T1000 (cell line): ENCODE data around the gene USP8.
"Not testable (repeated sequence)": the region's sequence is repeated elsewhere in the genome, so short reads cannot be mapped to it uniquely, and the experiment has no call there.

ENCODE experiments used
- DNase-seq: peaks from one replicate; lab custom pipeline; 2025; ENCODE audit warnings: mixed read lengths; lab: John Stamatoyannopoulos, UW

USP8 gene

DNA sequence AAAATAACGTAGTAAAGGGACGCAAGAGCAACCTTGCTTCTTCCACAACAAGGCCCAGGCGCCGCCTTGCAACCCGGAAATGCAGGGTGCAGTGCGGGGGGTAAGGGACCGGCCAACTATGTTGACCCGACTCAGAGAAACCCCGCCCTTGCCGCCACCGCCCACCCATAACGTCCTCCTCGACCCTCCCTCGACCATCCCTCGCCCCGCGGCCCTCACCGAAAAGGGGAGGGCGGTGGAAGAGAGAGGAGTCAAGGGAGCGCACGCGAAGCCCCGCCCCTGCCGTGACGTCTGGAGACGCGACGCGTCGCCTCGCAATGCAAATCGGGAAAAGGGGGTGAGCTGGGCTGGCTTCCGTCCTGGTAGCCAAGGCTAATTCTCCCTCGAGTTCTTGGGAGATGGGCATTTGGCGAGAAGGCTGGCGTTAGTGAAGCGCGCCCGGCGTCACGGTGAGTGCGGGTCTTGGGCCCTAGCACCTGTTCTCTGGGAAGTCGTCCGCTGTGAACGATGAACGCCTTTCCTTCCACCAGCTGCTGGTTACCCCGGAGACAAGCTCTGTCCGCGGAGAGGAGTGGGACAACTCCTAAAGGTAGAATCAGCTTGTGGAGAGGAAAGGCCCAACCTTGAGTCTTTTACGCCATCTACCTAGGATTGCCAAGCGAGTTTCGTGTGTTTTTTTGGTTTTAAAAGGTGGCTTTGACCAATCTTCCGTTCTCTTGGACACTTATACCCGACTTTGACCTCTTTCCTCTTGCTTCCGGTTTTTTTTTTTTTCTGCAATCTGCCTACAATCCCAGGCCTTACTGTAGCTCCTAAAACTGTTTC is at the start of gene USP8:
Gene USP8, plus strand, starts transcription at position 340 of the 825 bp plus-strand sequence. CDS start 14,669 bp downstream, outside the sequence.
- peak; percentile 91 for DNase-seq

DNA sequence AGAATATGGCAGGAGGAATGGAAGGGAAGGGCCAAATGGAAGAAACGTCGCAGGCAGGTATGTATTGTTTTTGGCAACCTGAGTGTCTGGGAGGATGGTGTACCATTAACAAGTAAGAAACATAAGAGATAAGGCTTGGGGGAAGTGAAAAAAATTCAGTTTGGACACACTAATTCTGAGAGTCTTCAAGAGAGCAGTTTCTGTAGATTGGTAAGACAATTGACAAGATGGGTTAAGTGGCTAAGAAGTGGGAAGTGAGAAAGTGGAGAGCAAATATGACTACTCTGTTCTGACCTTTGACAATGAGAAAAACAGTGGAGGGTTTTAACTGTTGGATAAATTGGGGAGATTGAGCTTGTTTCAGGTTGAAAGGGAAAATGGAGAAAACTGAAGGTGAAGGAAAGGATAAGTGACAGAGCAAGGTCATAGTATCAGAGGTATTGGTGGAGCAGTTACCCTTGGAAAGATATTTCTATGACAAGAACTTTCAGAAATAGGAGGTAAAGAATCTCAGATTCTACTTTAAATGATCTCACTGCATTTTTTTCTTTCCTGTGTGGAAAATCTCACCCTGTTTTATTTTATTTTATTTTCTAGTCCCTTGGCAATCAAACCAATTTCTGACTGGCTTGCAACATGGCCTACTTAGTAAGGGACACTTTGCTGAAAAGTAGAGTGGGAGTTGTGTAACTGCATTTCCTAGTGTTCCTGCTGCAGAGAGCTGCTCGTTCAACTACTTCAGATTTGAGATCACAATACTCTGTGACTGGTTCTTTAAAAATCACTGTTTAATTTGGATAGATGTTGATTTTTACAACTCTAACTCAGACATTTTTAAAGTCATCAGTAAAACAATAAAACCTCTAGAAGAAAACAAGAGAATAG is 46.1 kb upstream of the USP8 start:
- no peak for DNase-seq

DNA sequence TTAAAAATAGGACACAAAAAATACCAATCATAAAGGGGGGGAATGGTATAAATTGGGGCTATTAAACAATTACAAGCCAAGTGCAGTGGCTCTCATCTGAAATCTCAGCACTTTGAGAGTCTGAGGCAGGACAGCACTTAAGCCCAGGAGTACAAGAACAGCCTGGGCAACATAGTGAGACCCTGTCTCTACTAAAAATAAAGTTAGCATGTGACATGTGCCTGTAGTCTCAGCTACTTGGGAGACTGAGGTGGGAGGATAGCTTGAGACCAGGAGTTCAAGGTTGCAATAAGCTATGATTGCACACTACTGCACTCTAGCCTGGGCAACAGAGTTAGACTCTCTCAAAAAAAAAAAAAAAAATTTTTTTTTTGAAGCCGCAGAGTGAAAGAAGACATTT is 45.4 kb upstream of the USP8 start:
- no peak for DNase-seq

DNA sequence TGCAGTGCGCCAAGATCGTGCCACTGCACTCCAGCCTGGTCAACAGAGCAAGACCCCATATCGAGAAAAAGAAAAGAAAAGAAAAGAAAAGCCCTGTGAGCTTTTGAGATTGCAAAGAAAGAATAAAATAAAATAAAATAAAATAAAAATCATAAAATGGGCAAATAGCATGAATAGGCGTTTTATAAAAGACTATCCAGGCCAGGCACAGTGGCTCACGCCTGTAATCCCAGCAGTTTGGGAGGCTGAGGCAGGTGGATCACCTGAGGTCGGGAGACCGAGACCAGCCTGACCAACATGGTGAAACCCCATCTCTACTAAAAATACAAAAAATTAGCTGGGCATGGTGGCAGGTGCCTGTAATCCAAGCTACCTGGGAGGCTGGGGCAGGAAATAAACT is 44.8 kb upstream of the USP8 start:
- DNase-seq: not testable (repeated sequence)

DNA sequence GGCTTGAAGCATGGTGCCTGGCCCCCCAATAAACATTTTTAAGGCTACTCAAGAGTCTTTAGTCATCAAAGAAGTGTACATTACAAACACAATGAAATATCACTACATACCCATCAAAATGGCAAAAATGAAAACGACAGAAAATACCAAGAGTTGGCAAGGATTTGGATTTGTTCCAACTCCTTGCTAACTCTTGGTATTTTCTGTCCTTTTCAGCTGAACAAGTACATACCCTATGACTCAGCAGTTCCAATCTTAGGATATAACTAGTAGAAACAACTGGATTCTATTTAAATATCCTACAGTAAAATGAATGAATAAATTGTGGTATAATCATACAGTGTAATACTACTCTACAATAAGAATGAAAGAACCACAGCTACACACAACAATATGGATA is 44.1 kb upstream of the USP8 start:
- DNase-seq: no peak

DNA sequence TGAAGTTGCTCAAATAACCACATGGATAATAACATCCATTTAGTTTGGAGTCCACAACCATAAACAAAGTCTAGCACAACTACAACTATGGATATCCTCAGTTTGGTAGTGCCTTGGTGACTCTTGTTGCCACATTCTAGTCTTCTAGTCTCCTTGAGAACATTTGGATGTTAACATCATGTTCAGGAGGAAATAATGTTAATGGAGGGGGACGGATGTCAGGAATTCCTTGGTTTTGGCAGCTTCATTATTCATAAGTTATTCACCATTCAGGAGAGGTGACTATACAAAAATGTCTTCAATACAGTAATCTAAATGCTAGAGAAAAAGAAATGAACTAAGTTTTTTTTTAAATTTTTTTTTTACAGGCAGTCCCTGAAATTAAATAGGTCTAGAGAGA is 42.8 kb upstream of the USP8 start:
- DNase-seq: no peak

DNA sequence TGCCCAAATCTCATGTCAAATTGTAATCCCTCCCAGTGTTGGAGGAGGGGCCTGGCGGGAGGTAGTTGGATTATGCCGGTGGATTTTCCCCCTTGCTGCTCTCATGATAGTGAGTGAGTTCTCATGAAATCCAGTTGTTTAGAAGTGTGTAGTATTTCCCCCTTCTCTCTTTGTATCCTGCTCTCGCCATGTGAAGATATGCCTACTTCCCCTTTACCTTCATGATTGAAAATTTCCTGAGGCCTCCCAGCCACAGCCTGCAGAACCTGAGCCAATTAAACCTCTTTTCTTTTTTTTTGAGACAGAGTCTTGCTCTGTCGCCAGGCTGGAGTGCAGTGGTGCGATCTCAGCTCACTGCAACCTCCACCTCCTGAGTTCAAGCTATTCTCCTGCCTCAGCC is 41.8 kb upstream of the USP8 start:
- DNase-seq: not testable (repeated sequence)

DNA sequence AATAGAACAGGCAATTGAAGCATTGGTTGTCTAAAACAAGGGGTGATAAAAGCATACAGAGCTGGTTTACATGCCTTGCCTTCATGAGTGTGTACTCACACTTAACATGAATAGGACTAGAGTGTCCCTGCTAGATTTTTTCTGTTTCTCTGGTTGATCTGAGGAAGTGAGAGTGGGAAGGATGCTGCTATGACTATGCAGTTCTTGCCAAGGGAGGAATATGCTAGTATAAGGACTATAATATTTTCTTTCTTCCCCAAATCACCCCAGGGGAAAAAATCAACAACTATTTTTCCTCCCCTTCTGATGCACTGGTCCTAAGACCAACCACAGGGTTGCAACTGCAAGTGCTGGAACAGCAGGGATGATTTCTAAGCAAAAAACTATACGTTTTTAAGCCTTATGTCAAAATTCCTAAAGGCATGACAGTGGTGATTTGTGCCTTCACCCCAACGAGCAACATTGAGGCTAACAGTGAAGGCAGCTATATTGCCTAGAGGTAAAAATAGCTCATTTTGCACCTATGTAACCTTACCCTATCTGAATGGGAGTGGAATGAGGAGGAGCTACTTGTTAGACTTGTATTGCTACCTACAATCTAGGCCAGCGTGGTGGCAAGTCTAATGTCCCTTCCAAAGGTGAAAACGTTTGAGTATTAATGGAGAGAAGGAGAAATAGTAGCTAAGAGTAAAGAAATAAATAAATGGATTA is 33.5 kb upstream of the USP8 start:
- no peak for DNase-seq

DNA sequence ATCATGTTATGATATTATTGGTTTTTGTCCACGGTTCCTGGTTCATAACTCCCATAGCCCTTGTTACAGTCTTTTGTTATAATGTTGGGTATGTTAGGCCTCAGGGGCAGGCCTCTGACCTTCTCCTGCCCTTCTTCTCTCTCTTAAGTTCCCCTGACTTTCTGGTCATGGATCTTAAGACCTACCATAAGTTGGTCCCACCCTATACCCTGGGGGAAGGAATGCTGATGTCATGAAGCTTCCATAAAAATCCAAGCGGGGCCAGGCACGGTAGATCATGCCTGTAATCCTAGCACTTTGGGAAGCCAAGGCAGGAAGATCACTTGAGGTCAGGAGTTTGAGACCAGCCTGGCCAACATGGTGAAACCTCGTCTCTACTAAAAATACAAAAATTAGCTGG is 32.6 kb upstream of the USP8 start:
- not testable (repeated sequence) for DNase-seq

DNA sequence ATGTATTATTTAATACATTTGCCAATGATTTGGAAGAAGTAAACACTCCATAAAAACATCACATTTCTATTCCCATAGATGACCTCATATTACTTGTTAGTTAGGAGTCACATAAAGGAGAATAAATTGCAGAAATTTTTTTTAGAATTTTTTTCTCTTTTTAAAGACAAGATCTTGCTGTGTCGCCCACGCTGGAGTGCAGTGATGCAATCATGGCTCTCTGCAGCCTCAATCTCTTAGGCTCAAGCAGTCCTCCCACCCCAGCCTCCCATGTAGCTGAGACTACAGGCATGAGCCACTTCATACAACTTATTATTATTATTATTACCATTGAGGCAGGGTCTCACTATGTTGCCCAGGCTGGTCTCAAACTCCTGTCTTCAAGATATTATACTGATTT is 12.3 kb upstream of the USP8 start:
- DNase-seq: no peak

DNA sequence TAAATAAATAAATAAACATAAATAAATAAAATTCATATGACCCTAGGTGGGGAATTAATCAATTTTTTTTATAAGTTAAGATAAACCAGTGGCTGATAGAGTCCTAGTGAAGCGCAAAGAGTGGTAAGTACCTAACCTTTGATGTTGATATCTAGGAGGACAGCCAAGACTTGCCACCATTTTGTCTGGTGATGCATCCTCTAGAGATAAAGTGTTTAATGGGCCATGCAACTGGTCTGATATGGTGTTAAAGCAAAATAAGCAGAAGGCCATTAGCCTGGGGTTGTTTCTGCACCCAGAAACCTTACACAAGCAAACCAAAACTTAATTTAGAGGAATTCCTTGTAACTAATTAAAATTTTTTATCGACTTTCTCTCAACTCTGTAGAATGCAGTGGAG is 9.6 kb upstream of the USP8 start:
- DNase-seq: no peak

DNA sequence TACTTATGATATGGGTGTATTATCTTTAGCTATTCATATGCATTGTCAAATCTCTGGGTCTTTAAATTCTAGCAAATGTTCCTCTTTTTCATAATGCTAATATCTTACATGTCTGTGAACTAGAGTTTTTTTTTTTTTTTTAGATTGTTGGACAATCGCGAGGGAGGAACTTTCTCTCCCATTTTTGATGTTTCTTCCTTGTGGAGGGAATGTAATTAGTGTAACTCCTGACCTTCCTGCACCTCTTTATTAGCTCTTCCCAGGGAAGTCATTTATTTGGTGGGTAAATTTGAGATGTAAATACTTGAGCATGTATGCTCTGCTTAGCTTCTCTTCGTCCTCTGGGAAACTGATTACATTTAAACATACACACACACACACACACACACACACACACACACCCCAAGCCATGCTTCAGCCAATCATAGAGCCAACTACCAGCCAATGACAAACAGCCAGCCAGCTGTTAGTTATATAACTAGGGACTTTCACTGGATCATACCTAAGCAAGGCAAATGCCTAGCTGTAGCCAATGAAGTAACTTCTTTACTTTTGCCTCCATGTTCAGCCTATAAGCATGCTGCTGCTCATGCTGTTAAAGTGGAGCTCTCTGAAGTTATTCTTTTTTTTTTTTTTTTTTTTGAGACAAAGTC is 8.3 kb upstream of the USP8 start:
- no peak for DNase-seq

DNA sequence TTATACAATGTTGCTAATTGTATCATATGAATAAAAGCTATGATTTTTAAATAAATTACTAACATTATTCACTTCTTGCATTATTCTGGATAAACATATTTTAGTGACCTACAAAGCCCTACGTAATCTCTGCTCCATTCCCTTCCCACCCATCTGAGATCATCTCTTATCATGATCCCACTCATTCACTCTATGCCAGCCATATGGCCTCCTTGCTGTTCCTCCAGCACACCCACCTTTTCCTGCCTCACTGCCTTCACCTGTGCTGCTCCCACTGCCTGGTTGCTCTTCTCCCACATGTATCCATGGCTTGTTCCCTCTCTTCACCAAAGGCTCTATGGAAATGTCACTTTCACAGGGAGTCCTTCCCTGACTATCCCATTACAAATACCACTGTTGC is 7.3 kb upstream of the USP8 start:
- no peak for DNase-seq

DNA sequence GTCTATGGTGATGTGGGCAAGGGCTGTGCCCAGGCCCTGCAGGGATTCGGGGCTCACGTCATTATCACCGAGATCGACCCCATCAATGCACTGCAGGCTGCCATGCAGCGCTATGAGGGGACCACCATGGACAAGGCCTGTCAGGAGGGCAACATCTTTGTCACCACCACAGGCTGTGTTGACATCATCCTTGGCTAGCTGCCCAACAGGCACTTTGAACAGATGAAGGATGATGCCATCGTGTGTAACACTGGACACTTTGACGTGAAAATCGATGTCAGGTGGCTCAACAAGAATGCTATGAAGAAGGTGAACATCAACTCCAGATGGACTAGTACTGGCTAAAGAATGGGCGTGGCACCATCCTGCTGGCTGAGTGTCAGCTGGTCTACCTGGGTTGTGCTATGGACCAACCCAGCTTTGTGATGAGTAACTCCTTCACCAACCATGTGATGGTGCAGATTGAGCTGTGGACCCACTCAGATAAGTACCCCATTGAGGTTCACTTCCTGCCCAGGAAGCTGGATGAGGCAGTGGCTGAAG is 6.1 kb upstream of the USP8 start:
- DNase-seq: peak; percentile 1

DNA sequence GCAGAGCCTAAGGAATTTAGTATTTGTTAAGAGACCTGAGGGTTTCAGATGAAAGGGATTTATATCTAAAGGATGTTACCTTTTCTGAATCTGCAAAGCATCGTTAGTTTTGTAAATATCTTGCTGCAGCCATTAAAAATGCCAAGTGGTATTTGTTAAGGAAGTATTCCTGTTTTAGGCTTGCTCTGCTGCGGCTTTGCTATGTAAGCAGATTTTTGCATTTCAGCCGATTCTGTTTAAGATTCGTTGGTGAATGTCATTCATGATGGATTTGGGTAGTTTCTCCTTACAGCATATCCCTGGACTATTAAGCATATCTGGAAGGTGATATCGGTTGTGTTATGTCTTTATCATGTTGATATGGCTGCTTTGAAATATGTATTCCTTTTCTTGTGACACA is 1.0 kb downstream of the USP8 start:
- DNase-seq: no peak

DNA sequence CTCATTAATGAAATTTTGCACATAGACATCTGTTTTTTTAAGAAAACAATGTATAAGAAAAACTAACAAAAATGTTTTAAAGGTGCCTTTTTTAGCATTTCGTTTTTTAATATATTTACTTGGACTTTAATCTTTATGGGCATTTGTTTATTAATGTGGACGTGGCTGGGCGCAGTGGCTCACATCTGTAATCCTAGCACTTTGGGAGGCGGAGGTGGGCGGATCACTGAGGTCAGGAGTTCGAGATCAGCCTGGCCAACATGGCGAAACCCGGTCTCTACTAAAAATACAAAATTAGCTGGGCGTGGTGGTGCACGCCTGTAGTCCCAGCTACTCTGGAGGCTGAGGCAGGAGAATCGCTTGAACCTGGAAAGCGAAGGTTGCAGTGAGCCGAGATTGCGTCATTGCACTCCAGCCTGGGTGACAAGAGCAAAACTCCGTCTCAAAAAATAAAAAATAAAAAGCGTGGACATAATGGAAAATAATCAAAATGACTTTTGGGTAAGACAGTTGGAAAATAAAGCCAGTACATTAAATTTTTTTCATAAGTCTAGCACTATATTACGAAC is 1.6 kb downstream of the USP8 start:
- DNase-seq: not testable (repeated sequence)

DNA sequence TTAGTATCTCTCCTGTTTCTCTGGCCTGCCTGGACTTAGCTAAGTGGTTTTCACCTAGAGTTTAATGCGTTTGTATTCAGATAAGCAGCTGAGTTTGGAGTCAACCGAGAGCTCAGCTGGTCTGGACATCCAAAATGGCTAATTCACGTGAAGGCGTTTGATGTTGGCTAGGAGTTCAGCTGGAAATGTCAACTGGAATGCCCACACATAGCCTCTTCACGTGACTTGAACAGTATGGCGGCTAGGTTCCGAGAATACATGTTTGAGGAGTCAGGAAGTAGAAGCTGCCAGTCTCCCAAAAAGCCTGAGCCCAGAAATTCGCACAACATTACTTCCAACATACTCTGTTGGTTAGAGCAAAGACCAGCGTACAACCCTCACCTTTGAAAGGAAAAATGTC is 2.2 kb downstream of the USP8 start:
- DNase-seq: no peak

DNA sequence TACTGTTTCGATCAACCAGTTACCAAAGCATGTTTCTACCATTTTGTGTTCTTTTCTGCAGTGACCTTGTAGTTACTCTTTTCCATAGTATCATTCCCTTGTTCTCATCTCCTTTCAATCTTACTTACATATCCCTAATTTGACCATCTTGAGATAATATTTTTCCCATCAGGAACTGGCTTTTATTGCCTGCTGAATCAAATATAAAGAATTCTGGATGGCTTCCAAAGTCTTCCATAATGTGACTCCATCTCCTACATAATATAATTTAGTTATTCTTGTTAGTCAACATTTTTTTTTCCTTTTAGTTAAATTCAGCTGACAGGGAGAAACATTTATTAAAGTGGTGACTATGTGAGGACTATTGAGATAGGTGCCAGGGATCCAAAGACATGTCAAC is 7.0 kb downstream of the USP8 start:
- no peak for DNase-seq

DNA sequence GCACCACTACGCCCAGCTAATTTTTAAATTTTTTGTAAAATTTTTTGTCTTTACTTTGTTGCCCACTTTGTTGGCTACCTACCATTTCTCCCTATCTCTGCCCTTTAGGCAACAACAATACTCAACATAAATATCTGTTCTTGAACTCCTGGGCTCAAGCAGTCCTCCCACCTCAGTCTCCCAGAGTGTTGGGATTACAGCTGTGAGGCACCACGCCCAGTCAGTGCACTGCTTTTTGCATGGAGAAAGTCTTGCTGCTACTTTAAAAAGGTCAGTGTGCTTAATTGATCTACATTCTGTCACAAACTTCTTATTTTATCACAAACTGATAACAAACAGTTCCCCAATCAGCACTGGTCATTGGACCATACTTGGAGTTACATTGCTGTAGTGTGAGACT is 8.0 kb downstream of the USP8 start:
- no peak for DNase-seq

DNA sequence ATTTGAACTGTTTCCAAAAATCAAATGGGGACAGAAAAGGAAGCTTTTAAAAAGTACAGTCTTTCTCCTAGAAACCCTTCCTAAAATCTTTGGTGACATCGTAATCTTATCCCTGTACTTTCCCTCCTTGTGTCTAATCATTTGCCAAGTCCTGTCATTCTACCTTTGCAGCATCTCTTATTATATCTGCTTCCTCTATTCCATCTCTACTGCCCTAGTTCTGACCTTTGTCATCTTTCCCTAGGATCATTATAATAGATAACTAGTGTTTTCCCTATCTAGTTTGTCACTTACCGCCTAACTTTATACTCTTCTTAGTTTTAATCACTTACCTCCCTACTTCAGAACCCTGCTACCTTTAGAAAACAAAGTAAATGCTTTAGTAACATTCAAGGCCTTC is 11.6 kb downstream of the USP8 start:
- no peak for DNase-seq

DNA sequence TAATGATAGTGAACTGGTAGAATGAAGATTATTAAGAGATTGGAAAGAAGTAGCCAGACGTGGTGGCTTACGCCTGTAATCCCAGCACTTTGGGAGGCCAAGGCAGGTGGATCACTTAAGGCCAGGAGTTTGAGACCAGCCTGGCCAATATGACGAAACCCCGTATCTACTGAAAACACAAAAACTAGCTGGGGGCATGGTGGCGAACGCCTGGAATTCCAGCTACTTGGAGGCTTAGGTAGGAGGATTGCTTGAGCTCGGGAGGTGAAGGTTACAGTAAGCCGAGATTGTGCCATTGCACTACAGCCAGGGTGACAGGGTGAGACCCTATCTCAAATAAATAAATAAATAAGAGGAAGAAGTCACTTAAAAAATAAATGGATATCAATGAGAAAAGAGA is 14.0 kb downstream of the USP8 start:
- no peak for DNase-seq
